Hematopoietic multipotent progenitor cell (in vitro differentiated cells): ENCODE data around the gene EMP1. TPM values are rescaled to one million over a fixed set of nuclear protein-coding genes. Genes with fewer than 3 reads are reported as not detected.
A peak's percentile ranks its signal among the peaks of the same experiment; 100 is the strongest.

Source experiments
- DNase-seq, 3 donors: peaks; one replicate each; pipeline ENCODE4 v3.0.0-alpha.2; 2011 to 2015; ENCODE audit warnings: low read depth in 2 of 3, low spot score in 2 of 3
- total RNA-seq: library from RNA; depleted of rRNA; stranded (reverse); fragments of >200 nt; gene quantifications from one replicate; pipeline ENCODE4 v1.2.3, GENCODE V29; 2012

The EMP1 gene
- total RNA-seq, 1 donor, result 99.6 TPM

DNA sequence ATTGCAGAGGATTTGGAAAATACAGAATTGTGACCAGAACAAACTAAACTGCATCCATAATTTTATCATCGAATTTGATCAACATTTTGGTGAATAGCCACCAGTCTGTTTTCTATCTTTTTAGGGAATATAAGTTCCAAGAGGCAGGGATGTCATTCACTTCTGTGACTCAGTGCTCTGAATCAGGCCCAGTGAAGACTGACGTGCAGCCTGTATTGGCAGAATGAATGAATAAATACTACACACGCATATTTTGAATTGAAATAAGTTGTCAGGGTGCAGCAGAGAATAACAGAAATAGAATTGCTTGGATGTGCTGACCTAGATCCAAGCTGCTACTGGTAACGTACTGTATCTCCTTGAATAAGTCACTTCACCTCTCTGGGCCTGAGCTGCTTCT lies 1.3 kb upstream of the EMP1 start:
- DNase-seq, result no peak

DNA sequence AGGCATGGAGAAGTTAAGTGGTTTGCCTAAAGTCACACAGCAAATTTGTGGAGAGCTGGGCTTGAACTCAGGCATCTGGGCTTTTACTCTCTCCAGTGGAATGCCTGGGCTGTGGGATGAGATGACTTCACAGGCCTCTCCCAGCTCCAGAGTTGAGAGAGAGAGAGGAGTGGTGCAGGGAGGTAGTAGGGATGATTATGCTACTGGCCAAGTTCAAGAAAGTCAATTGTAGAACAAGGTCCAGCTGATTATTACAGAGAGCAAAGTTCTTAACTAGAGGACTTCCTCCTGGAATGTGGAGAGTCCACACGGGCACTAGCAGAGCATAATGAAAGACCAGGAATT lies 769 bp upstream of the EMP1 start:
- DNase-seq, result no peak

DNA sequence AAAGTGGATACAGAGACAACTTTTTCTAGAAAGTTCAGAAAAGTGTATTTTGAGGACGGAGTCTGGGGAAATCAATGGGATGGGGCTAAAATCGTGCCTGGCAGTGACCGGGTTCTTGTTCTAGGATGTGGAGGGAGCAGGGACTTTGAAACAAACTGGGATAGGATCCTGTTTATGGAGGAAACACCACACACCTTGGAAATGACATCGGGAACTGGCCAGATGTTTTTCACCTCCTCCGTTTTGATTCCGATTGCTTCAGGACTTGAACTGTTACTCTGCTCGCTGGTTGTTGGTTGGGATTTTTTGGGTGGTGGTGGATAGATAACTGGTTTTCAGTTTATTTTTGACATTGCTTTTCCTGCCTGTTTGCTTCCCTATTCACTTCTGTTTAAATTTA lies 506 bp downstream of the EMP1 start:
- DNase-seq, result no peak

DNA sequence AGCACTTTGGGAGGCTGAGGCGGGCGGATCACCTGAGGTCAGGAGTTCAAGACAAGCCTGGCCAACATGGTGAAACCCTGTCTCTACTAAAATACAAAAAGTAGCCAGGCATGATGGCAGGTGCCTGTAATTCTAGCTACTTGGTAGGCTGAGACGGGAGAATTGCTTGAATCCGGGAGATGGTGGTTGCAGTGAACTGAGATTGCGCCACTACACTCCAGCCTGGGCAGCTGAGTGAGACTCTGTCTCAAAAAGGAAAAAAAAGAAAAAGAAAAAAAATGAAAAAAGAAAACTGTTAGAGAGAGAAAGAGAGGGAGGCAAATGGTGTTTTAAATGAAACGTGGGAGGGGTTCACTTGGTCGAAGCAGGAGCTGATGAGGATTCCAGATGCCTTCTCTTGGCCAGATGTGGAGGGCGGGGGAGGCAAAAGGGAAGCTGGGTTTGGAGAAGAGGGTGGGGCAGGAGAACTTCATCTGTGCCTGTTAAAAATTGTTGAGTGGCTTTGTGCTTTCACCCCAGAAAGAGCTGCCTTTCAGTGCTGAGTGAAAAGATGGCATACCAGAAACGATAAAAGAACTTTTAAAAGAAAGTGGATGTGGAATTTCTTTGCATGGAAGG lies 1.1 kb downstream of the EMP1 start:
- DNase-seq, result no peak

DNA sequence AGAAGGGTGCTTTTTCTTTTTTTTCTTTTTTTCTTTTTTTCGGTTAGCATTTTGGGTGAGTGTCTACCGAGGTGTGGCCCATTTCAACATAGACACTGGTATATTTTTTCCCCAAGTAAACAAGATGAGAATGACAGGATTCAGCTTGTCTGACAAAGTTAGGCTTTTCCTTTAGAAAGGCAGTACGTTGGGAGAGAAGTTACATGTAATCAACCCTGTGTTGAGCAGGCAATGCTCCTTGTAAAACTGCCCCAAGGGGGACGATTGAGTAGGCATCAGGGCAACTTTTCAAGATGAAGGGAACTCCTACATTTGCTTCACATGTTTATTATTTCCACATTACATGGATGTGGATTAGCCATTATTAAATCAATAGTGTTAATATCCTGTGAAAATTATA lies 1.7 kb downstream of the EMP1 start:
- no peak for DNase-seq

DNA sequence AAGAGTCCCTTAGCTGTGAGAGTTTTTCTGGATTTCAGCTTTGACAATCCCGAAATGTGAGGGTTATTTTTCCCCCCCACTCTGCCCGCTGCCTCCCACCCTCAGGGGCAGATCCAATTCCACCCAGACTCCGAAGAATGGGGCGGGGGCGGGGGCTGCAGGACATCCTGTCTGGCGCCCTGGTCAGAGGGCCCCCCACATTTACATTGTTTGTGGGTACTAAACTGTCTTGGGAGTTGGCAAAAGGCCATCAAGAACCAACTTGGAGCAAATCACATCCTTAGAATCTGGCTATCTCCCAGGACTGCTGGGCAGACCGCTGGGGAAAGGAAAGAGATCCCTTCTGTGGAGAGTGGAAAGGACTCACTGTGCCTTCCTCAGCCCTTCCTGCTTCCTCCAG lies 2.4 kb downstream of the EMP1 start:
- DNase-seq, result no peak

DNA sequence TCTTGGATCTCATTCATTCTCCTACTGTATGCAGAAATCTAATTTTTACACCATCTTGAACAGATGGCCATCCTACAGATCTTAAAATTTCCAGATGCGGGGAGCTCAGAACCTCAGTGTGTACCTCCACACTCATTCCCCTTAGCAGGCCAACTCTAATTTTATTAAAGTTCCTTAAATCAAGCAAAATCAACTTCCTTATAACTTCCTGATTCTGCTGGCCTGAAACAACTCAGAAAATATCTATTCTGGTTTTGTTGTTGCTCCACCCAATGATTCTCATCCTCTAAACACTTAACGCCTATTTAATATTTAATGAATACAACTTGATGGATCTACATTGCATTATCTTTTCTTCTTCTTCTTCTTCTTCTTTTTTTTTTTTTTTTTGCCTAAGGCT lies 3.1 kb downstream of the EMP1 start:
- DNase-seq, result no peak

DNA sequence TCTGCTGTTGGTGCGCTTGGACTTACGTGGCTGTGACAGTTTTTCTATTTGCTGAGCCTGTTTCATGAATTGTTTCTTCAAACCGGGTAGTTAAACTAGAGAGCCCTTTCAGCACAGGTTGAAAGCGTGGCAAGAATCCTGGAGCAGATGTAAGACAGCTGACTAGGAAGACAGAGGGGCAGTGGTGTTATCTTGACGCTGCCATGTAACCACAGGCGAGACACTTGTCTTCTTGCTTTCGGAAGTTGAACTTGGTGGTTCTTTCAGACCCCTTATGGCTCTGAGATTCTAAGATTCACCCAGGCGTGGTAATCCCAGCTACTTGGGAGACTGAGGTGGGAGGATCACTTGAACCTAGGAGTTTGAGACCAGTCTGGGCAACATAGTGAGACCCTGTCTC lies 4.3 kb downstream of the EMP1 start:
- peak in 2 of 3 donors; percentile 63 to 65 for DNase-seq

DNA sequence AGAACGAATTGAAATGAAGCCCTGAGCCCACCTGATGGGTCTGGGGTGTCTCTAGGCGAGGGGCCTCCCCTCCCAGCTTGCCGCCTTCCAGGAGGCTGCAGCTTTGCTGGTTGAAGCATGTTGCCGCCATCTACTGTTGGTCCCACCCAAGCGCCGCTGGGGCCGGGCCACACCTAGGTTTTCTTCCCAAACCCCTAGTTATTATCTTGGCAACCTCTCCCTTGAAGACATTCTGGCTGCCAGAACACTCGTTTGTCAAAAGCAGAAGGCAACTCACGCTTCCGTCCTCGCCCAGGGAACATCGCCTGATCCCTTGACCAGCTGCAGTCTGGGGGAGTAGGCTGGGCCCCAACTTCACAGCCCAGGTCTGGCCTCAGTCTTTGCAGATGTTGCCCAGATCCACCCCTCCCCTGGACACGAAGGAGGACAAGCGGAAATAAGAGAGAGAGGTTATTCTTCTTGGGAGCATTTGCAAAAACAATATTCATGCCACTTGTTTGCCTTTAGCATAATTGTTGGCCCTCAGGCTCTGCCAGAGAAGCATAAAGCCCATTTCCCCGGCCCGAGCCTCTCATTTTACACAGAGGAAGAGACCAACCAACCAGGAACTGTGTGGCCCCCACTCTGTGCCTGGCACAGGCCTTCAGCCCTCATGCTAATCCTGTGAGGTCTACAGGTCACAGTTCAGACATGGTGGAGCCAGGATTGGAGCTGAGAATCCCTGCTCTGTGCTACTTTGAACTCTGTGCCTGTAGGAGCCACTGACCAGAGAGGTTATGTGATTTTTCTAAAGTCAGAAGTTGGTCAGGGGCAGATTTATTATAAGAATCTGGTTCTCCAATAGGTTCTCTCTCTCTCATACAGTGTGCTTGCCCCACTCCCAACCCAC lies 6.8 kb downstream of the EMP1 start:
- peak in 1 of 3 donors; percentile 42 for DNase-seq

DNA sequence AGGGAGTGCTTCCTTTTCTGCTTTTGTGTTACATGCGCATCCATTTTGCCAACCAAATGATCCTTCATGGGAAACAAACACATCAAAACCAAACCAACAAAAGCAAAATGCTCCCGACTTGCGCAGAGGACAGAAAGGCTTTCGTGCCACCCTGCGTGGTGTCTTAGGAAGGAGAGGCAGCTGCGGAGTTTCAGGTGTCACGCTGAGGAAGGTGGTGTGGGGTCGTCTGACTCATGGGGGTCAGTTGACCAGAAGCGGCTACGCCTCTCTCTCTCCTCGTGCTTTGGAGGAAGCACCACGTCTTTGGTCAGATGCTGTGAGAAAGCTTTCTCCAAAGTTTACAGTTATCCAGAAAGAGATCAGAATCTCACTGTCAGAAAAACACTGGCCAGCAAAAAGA lies 7.9 kb downstream of the EMP1 start:
- DNase-seq, result no peak

DNA sequence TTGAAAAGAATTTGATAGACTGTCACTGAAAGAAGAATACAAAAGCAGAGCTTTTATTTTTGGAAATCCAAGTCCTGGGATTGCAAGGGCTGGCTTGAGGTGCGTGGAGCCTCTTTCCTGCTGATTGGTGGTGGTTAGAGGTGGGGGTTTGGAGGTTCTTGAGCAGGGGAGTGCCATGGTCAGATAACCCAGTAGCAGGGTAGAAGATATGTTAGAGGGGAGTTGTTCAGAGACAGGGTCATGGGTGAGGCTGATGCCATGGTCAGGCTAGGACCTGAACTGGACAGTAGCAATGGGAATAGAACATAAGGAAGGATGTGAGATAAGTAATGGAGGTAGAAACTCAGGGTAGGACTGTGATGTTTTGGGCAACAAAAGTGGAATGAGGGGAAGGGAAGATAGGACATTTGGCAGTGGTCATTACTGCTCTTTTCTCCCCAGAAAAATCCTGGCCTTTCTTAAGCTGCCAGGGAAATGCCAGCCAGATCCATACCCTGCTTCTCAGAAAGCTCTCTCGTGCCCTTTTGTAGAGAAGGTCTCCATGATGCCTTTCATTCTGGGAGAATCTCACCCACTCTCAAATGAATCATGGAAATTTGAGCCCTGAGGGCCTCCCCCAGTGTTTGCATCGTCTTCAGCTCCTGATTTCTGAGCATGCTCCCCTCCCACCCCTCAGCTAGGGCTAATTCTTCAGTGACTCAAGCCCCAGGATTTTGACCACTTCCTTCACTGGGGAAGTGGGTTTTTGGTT lies 9.5 kb downstream of the EMP1 start:
- DNase-seq, result peak in 2 of 3 donors; percentile 52 to 55

DNA sequence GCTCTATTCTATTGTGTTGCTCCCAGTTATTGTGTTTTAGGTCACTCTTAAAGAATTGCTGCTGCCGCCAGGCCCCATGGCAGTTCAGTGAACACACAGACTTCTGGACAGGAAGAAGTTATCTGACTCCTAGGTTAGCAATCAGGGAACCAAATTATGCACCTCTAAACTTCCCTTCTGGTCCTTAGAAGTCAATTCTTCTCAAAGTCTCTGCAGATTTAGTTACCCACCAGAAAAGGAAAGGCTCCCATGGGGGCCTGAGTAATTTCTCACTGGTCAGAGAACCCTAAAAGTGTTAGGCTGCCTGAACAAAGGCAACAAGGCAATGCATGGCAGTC lies 10.0 kb downstream of the EMP1 start:
- no peak for DNase-seq

DNA sequence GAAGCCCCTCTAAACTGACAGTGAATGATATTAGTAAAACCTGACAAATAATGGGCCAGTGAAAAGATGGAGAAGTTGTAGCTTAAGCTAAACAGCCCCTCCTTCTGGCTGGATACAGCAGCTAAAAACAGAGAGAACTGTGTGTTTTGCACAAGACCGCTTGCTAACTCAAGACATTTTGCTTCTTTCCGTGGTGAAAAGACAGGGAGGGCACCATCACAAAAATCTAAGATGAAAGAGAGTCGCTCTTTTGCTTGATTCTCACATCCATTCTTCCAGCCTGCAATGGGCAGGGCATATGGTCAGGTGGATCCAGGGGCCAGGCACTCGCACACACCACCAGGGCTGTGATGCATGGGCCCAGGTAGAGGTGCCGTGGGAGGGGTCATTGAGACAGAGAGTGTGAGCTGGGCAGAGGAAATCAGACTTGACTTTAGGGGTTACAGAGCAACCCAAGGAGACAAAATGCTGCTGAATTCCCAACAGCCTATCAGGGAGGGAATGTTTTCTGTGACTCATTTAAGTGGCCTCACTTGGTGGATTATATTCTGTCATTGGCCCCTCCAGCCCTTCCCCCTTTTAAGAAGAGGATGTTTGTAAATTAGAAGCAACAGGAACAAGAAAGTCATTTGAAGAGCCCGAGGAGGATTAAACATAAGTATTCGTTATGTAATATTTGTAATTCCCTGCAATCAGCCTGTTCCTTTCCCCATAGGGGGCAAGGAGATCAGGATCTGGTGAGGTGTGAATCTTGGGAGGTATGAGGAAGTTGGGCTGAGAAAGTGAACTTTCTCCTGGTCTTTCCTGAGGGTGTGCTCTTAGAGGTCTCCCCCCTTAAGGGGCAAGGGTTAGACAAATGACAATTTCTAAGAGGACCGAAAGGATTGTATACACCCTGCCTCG lies 12.3 kb downstream of the EMP1 start:
- DNase-seq, result peak in 2 of 3 donors; percentile 52 to 71

DNA sequence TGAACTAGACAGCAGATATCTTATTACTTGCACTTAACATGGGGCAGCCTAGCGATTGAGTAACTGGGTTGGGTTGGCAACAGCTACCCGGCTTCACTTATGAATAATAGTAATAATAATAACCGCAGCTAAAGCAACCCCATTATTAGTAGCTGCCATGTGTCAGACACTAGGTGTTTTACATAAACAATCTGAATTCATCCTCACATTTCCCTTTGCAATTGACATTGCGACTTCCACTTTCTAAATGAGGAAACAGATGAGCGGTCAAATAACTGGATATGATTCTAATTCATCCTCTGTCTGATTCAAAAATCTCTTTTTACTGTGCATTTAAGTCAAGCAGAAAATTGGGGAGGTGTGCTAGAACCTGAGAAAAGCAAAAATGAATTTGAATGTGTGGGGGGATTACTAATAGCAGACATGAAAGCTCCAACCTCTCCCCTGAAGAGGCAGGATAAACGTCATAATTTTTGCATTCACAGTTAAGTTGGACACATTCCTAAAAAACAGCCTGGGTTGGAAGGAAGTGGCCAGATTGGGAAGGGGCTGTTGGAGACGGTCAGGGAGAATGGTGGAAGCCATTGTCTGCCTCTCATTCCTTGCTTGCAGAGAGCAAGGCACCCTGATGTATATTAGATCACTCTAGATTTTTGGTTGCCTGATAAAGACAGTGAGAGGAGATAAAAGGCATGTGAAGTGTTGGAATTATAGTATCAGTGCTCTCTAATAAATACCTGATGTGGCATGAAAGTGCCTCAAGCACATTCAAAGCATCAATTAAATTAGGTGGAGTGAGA lies 13.1 kb downstream of the EMP1 start:
- no peak for DNase-seq

DNA sequence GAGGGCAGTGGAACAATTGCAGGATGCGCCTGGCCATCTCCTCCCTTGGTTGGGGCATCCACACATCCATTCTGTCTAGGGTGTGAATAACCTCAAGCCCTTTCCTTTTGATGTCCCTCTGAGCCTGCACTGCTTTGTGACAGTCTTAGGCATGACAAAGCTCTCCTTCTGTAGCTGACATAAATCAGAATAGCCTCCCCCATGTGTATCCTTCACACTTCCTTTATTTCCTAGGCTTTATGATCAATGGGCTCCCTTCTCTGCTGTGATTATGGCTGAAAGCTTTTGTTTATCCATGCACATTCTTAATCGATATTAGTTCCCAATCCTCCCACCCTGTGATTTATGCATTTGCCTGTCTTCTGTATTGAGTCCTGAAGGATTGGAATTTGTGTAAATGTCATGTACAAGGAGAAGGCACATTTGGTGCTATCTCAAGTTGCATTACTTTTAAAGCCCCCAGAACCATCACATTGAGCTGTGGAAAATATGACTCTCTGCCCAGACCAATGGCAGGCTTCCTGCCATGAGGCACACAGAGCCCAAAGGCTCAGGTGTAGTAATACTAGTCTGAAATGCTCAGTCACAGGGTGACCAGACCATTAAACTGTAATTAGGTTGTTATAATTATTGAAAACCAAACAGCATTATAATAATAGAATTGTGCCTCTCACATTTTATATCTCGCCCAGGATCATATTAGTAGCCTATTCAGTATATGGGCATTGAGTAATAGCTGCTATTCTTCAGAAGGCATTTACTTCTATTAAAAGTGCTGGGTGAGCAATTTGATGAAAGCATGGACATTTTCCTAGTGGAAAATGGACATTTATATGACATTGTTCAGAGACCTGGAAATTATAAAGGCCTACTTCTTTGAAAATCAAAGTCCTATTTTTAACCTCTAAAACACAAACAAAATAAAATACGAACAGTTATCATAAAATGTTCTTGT lies 14.0 kb downstream of the EMP1 start:
- no peak for DNase-seq

DNA sequence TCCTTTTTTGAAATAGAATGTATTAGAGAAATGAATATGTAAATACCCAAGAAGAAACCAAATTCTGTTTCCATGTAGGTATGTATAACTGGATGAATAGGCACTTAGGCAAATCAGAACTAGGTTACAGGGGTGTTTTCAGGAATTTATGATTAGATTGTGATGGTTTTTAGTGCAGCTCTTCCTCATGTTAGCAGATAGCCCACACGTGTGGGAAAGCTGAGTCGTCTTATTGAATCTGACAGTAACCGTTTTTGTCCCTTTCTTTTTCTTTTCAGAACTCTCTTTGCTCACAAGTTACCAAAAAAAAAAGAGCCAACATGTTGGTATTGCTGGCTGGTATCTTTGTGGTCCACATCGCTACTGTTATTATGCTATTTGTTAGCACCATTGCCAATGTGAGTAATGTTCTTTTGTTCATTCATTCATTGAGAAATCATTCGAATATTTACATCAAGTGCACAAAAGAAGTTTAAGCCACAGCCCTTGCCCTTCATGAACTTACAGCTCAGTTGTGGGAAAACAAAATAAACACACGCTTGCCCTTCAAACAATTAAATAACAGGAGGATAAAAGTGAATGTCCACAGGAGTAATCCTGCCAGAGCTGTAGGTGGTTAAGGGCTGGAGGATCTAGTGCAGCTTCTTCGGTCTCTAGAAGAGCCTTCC lies 14.8 kb downstream of the EMP1 start:
- no peak for DNase-seq

DNA sequence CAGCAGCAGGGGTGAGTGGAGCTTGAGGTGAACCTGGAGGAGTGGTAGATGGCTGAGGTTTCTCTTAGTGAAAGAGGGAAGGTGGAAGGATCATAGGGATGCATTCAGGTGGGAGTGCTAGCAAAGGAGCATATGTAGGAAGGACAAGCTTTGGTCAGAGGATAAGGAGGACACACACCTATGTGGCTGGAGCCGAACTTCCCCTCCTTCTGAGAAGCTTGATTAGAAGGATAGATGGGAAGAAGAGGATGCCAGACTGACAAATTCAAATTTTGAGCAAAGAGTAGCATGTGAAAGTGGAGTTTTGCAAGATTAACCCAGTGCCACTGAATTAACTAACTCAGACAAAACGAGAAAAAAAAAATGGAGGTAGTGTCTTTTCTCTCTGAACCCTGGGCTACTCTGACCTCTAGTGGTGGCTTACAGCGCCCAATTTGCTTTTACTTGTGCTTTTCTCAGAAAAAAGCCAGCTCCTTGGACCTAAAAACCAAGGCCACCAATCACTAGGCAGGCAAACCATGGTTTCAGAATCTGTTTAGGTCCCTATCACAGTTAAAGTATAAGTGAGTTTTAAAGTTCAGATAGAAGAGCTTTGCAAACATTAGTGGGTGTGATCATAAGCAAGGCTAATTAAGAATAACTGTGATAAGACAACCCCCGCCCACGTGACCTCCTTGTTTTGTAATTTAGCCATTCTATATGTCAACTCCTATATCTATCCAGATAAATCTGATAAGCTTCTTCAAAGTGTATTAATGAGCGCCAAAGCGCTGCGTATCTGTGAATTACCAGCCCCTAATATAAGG lies 15.5 kb downstream of the EMP1 start:
- peak; percentile 50 to 88 (median 74) for DNase-seq
